Measurements from ENCODE around the gene L1CAM. TPM values are rescaled to one million over a fixed set of nuclear protein-coding genes. Genes with fewer than 3 reads are reported as not detected.
A peak's percentile ranks its signal among the peaks of the same experiment; 100 is the strongest.

L1CAM gene
- total and polyA plus RNA-seq, 7 donors = 2.4 to 30.2 (median 15.5) TPM; not detected in 1

DNA sequence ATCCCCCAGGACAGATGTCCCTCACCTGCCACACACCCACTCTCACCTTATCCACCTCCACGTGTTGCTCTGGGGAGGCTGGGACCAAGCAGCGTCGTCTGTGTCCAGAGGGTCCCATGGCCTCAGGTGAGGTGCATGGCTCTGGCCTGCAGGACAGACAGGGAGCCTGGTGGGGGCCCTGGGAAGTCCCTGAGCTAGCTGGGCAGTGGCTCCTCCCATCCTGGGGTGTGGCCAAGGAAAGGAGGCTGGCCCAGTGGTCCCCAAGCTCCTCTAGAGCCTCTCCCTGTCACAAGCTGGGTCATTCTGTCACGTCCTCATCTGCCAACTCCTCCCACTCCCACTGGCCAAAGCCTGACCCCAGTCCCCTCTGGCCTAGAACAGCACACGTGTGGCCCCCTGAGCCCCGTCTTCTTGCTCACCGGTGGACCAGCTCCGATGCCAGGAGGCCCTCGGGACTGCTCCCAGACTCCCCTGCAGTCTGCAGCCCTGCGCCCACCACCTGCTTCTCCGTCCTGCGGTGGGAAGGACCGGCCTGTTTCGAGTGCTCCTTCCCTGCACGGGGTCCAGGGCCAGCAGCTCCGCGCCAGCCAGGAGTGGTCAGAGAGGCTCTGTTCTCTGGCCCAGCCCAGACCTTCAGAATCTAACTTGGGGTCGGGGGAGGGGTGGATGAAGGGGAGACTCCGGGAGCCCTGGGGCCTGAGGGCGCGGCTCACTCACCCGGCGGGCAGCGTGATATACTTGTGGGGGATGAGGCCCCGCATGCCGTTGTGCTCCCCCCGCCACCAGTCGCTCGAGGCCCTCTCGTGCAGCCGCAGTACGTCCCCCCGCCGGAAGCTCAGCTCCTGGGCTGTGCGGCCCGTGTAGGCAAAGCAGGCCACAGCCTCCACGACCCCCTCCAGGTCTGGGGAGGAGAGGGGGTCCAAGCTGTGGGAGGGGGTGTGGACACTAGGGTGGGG, 23.3 kb upstream of the L1CAM start:
- Histone ChIP-seq H3K27me3 (peaks cover 0 to 6% (median 0%) of the 10 kb centered on the region in 3 donors), H3K9me3 (no peaks in the 10 kb centered on the region), H3K36me3 (no peaks in the 10 kb centered on the region), H3K4me1 (peaks cover 0 to 4% (median 0%) of the 10 kb centered on the region in 4 donors), H3K27ac (no peak overlapping the region), H3K4me3 (no peak overlapping the region)
- peak; percentile 61 for DNase-seq
- intact Hi-C loops (cut with DNase I) = no loop called here
- WGBS, 2 donors = 84 to 88% methylated on average over 37 of the region's 37 CpGs
- TF ChIP-seq, protein P1, sequence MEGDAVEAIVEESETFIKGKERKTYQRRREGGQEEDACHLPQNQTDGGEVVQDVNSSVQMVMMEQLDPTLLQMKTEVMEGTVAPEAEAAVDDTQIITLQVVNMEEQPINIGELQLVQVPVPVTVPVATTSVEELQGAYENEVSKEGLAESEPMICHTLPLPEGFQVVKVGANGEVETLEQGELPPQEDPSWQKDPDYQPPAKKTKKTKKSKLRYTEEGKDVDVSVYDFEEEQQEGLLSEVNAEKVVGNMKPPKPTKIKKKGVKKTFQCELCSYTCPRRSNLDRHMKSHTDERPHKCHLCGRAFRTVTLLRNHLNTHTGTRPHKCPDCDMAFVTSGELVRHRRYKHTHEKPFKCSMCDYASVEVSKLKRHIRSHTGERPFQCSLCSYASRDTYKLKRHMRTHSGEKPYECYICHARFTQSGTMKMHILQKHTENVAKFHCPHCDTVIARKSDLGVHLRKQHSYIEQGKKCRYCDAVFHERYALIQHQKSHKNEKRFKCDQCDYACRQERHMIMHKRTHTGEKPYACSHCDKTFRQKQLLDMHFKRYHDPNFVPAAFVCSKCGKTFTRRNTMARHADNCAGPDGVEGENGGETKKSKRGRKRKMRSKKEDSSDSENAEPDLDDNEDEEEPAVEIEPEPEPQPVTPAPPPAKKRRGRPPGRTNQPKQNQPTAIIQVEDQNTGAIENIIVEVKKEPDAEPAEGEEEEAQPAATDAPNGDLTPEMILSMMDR (IDR thresholded peaks at IDR 0.05) = no peak
- no peak for TF ChIP-seq EP300 (IDR thresholded peaks at IDR 0.05)
- TF ChIP-seq POLR2AphosphoS5 (IDR thresholded peaks at IDR 0.05) = no peak
- no peak for TF ChIP-seq POLR2A (IDR thresholded peaks at IDR 0.05)

DNA sequence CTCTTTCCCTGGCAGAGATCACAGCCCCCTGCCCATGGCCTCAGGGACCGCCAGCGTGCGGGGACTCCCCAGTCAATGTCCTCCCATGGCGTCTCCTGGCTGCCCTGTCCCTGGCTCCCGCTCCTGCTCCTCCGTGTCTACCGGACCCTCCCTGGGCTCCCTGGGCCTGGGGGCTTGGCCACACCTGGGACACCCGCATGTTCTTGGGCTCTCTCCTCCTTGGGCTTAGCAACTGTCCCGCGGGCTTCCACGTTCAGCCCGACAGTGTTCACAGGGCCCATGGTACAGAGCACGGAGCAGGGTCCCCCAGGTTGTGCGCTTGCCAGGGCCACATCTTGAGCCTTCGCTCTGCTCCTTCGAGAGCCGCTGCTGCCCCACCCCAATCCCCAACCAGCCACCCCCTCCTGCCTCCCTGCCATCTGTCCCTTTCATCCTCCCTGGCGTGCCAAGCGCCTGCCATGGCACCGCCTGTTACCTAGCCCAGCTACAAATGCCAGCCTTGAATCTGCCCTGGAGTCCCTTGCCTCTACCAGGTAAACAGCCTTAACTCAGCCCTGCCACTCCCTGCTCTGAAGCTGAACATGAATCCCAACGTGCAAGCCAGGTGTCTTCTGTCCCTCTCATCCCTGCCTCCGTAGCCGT, 22.4 kb upstream of the L1CAM start:
- peak; percentile 60 for DNase-seq
- intact Hi-C loops (cut with DNase I) = no loop called here
- Histone ChIP-seq H3K36me3 (no peaks in the 10 kb centered on the region), H3K4me1 (peaks cover 0 to 9% (median 0%) of the 10 kb centered on the region in 4 donors), H3K27ac (no peak overlapping the region), H3K9me3 (no peaks in the 10 kb centered on the region), H3K27me3 (peaks cover 0 to 4% (median 0%) of the 10 kb centered on the region in 3 donors), H3K4me3 (no peak overlapping the region)
- 90 to 93% methylated on average over 23 of the region's 23 CpGs for WGBS, 2 donors
- TF ChIP-seq POLR2AphosphoS5 (IDR thresholded peaks at IDR 0.05) (no peak), EP300 (IDR thresholded peaks at IDR 0.05) (no peak), POLR2A (IDR thresholded peaks at IDR 0.05) (no peak)
- TF ChIP-seq, protein P1 (IDR thresholded peaks at IDR 0.05) = no peak

DNA sequence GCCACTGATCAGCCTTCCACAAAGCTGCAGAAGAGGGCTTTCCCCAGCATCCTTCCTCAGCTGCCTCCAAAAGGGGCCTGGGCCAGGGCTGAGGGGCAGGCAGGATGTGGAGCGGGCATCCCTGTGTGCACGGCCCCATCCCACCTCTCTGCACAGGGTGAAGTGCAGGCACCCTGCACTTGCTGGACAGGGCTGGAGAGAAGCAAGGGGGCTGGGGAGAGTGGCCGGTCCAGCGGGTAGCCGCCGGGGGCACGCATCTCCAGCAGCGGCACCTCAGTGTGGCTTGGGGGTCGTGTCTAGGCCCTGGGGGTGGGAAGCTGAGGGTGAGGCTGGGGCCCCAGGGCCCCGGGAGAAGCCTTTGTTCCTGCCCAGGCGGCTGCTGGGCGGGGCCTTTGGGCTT, 21.5 kb upstream of the L1CAM start:
- no peak overlapping the region for H3K27ac ChIP-seq
- TF ChIP-seq POLR2AphosphoS5 (IDR thresholded peaks at IDR 0.05) = no peak
- no peak for TF ChIP-seq POLR2A (IDR thresholded peaks at IDR 0.05)
- TF ChIP-seq, protein P1 (IDR thresholded peaks at IDR 0.05) = no peak
- TF ChIP-seq EP300 (IDR thresholded peaks at IDR 0.05) = no peak
- peaks cover 0 to 9% (median 0%) of the 10 kb centered on the region in 4 donors for H3K4me1 ChIP-seq
- H3K4me3 ChIP-seq = no peak overlapping the region
- H3K27me3 ChIP-seq = peaks cover 0 to 4% (median 0%) of the 10 kb centered on the region in 3 donors
- no peaks in the 10 kb centered on the region for H3K9me3 ChIP-seq
- intact Hi-C loops (cut with DNase I) = no loop called here
- DNase-seq = peak; percentile 62
- H3K36me3 ChIP-seq = no peaks in the 10 kb centered on the region
- WGBS, 2 donors = 74 to 81% methylated on average over 12 of the region's 12 CpGs

DNA sequence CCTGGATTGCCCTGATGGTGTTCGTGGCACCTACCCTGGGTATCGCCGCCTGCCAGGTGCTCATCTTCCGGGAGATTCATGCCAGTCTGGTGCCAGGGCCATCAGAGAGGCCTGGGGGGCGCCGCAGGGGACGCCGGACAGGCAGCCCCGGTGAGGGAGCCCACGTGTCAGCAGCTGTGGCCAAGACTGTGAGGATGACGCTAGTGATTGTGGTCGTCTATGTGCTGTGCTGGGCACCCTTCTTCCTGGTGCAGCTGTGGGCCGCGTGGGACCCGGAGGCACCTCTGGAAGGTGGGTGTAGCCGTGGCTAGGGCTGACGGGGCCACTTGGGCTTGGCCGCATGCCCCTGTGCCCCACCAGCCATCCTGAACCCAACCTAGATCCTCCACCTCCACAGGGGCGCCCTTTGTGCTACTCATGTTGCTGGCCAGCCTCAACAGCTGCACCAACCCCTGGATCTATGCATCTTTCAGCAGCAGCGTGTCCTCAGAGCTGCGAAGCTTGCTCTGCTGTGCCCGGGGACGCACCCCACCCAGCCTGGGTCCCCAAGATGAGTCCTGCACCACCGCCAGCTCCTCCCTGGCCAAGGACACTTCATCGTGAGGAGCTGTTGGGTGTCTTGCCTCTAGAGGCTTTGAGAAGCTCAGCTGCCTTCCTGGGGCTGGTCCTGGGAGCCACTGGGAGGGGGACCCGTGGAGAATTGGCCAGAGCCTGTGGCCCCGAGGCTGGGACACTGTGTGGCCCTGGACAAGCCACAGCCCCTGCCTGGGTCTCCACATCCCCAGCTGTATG, 20.3 kb upstream of the L1CAM start:
- 74 to 75% methylated on average over 27 of the region's 27 CpGs for WGBS, 2 donors
- intact Hi-C loops (cut with DNase I) = no loop called here

More for the DNA sequence above, 20.3 kb upstream of the L1CAM start:
- Histone ChIP-seq H3K4me3 (no peak overlapping the region), H3K36me3 (no peaks in the 10 kb centered on the region), H3K9me3 (no peaks in the 10 kb centered on the region), H3K27me3 (peaks cover 0 to 4% (median 0%) of the 10 kb centered on the region in 3 donors), H3K27ac (no peak overlapping the region), H3K4me1 (peaks cover 0 to 10% (median 0%) of the 10 kb centered on the region in 4 donors)
- TF ChIP-seq POLR2AphosphoS5 (IDR thresholded peaks at IDR 0.05) (no peak), EP300 (IDR thresholded peaks at IDR 0.05) (no peak), POLR2A (IDR thresholded peaks at IDR 0.05) (no peak)
- TF ChIP-seq, protein P1 (IDR thresholded peaks at IDR 0.05) = no peak
- no peak for DNase-seq
